Glutamatergic neuron (in vitro differentiated cells): Measurements from ENCODE around the gene FBXW12. TPM values are rescaled to one million over a fixed set of nuclear protein-coding genes. Genes with fewer than 3 reads are reported as not detected.

Experiments
- DNase-seq: peaks from one replicate; pipeline ENCODE4 v3.0.0; 2022
- H3K27ac Mint-ChIP-seq: one replicate; pipeline ENCODE4 v1.8.0; 2020; ENCODE audit warnings: mild to moderate bottlenecking, mixed read lengths, inconsistent platforms; ENCODE audit not compliant: unreplicated experiment
- H3K27me3 Mint-ChIP-seq: one replicate; pipeline ENCODE4 v1.8.0; 2020; ENCODE audit warnings: mild to moderate bottlenecking, moderate library complexity, mixed read lengths, inconsistent platforms; ENCODE audit not compliant: unreplicated experiment
- H3K36me3 Mint-ChIP-seq: one replicate; pipeline ENCODE4 v1.8.0; 2020; ENCODE audit warnings: mild to moderate bottlenecking, mixed read lengths, inconsistent platforms; ENCODE audit not compliant: unreplicated experiment
- H3K4me1 Mint-ChIP-seq: one replicate; pipeline ENCODE4 v1.8.0; 2020; ENCODE audit warnings: mild to moderate bottlenecking, low read depth, mixed read lengths, inconsistent platforms; ENCODE audit not compliant: unreplicated experiment
- H3K4me3 Mint-ChIP-seq: one replicate; pipeline ENCODE4 v1.8.0; 2020; ENCODE audit warnings: mild to moderate bottlenecking, mixed read lengths, inconsistent platforms; ENCODE audit not compliant: unreplicated experiment
- H3K9me3 Mint-ChIP-seq: one replicate; pipeline ENCODE4 v1.8.0; 2020; ENCODE audit warnings: mild to moderate bottlenecking, moderate library complexity, mixed read lengths, inconsistent platforms; ENCODE audit not compliant: unreplicated experiment
- CTCF ChIP-seq: fragments of 200-600 bp; sonication (generic); IDR thresholded peaks from one replicate; pipeline ENCODE4 v1.5.0; 2021; ENCODE audit not compliant: partially characterized antibody, unreplicated experiment
- total RNA-seq: library from RNA; stranded (reverse); fragmentation: NEBNext Ultra II Directional; extraction: Animal tissue kit (Norgen Biotek cat#: 25700); gene quantifications from one replicate; pipeline ENCODE4 v1.2.1, GENCODE V29; 2021; ENCODE audit not compliant: unreplicated experiment

The FBXW12 gene
- total RNA-seq, 1 donor from 2014 or later, result 0.66 TPM

- no peak for DNase-seq
- peak overlapping the region; percentile 100 for H3K4me3 Mint-ChIP-seq
- no peak for TF ChIP-seq CTCF
- peak overlapping the region; percentile 86 for H3K27ac Mint-ChIP-seq
- H3K4me1 Mint-ChIP-seq, result peaks cover 4% of the 10 kb centered on the region
- H3K9me3 Mint-ChIP-seq, result peaks cover 6% of the 10 kb centered on the region
- H3K36me3 Mint-ChIP-seq, result no peaks in the 10 kb centered on the region
- H3K27me3 Mint-ChIP-seq, result no peaks in the 10 kb centered on the region
Measured at GRCh38 chr3:48440590-48440958, 68.6 kb downstream of the FBXW12 start.

GRCh38 chr3:48441940-48442339, 69.9 kb downstream of the FBXW12 start:
- peak overlapping the region; percentile 100 for H3K4me3 Mint-ChIP-seq
- H3K36me3 Mint-ChIP-seq, result no peaks in the 10 kb centered on the region
- H3K4me1 Mint-ChIP-seq, result peaks cover 11% of the 10 kb centered on the region
- TF ChIP-seq CTCF, result no peak
- peaks cover 3% of the 10 kb centered on the region for H3K27me3 Mint-ChIP-seq
- H3K27ac Mint-ChIP-seq, result no peak overlapping the region
- H3K9me3 Mint-ChIP-seq, result peaks cover 8% of the 10 kb centered on the region
- DNase-seq, result no peak

Other genes starting within 250 kb of the FBXW12 start
- gene CDC25A, start 183.8 kb upstream of the FBXW12 start, total RNA-seq, result 11.8 TPM
- gene CAMP, start 148.7 kb upstream of the FBXW12 start, total RNA-seq, result not detected
- 48.2 TPM for gene ZNF589, start 131.1 kb upstream of the FBXW12 start, total RNA-seq
- gene NME6, start 70.9 kb upstream of the FBXW12 start, total RNA-seq, result 29.2 TPM
- not detected for gene SPINK8, start 38.6 kb upstream of the FBXW12 start, total RNA-seq
- 195 TPM for gene PLXNB1, start 57.9 kb downstream of the FBXW12 start, total RNA-seq
- gene CCDC51, start 67.9 kb downstream of the FBXW12 start, total RNA-seq, result 15.3 TPM
- gene TMA7, start 68.0 kb downstream of the FBXW12 start, total RNA-seq, result 154 TPM
- 15.8 TPM for gene ATRIP, start 74.5 kb downstream of the FBXW12 start, total RNA-seq
- gene SHISA5, start 132.0 kb downstream of the FBXW12 start, total RNA-seq, result 261 TPM
- 40.3 TPM for gene PFKFB4, start 184.6 kb downstream of the FBXW12 start, total RNA-seq
- gene UCN2, start 191.6 kb downstream of the FBXW12 start, total RNA-seq, result 4.3 TPM
- 62.0 TPM for gene COL7A1, start 223.1 kb downstream of the FBXW12 start, total RNA-seq
- gene UQCRC1, start 237.4 kb downstream of the FBXW12 start, total RNA-seq, result 242 TPM
- gene TMEM89, start 249.6 kb downstream of the FBXW12 start, total RNA-seq, result not detected